Retinal pigment epithelial cell (primary cell): Measurements from ENCODE around the gene DDX24.

Experiments used
- DNase-seq: peaks from one replicate; pipeline ENCODE4 v3.0.0-alpha.2; 2010; ENCODE audit warnings: low read depth
- H3K4me3 ChIP-seq: 2 replicates; pipeline ENCODE4 v1.5.1; 2011; ENCODE audit warnings: mild to moderate bottlenecking, low read length, control low read depth, moderate library complexity
- TF ChIP-seq, protein P1 (sequence below): conservative IDR thresholded peaks from 2 replicates; pipeline ENCODE4 v1.5.1; 2011; ENCODE audit warnings: low read depth, low read length, control low read depth, inconsistent platforms

The DDX24 gene

DNA sequence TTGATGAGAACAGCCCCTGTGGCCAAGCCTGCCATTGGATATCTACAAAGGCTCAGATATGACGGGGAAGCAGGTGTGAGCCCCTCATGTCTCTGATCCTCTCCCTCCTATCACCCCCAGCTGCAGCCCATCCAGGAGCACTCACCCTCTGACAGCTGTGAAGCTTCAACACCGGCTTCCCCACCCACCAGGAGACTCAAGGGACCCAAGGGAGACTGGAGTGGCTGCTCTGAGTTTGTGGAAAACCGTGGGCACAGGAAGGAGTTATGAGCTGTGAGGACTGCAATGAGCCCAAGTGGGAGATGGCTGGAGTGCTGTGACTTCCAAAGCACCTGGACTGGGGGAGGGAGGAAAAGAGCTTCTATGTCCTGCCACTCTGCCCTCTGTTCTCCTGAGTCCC lies 40.5 kb upstream of the DDX24 start:
- DNase-seq = no peak
- TF ChIP-seq, protein P1, sequence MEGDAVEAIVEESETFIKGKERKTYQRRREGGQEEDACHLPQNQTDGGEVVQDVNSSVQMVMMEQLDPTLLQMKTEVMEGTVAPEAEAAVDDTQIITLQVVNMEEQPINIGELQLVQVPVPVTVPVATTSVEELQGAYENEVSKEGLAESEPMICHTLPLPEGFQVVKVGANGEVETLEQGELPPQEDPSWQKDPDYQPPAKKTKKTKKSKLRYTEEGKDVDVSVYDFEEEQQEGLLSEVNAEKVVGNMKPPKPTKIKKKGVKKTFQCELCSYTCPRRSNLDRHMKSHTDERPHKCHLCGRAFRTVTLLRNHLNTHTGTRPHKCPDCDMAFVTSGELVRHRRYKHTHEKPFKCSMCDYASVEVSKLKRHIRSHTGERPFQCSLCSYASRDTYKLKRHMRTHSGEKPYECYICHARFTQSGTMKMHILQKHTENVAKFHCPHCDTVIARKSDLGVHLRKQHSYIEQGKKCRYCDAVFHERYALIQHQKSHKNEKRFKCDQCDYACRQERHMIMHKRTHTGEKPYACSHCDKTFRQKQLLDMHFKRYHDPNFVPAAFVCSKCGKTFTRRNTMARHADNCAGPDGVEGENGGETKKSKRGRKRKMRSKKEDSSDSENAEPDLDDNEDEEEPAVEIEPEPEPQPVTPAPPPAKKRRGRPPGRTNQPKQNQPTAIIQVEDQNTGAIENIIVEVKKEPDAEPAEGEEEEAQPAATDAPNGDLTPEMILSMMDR = no peak
- H3K4me3 ChIP-seq = no peak overlapping the region

DNA sequence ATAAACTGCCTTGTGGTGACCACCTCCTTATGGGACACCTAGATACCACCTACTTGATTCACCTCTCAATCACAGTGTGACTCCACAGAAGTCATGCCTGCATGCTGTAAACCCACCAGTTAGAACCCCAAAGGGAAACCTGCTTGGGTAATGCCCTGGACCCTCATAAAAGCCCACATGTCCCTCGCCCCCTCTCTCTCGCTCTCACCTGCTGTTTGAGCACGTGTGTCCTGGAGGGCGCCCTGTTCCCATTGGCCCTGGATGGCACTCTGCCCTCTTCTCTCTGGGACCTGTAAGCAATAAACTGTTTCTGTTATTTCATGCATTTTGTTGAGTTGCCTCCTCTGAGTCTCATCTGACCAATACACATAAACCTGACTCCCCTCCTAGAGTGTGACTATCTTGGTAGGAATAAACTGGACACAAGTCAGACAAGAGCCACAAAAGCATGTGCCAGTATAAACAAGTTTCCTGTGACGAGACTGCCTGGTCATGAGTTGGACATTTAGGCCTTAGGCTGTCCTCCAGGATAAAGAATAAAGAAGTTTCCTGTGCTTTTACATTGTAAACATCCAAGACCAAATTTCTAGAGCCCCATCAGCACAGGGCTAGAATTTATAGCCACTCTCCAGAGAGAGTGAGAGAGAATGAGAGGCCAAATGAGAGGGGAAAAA lies 39.8 kb upstream of the DDX24 start:
- TF ChIP-seq, protein P1 = no peak
- no peak for DNase-seq
- H3K4me3 ChIP-seq = no peak overlapping the region

DNA sequence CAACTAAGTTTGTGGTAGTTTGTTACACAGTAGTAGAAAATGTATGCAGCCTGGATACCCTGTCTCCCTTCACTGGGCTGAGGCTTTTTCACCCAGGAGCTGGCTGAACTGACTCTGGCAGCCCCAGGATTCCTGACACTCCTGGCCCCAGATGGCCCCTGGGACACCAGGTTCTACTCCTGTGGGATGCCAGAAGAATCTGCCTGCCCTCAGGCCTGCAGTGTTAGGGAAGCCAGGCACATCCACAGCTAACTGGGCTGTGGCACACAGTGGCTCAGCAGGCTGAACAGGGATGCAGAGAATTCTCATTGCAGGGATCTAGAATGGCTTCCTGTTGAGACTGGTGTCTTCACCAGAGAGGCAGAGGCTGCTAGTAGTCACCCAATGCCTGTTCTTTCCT lies 38.1 kb upstream of the DDX24 start:
- no peak overlapping the region for H3K4me3 ChIP-seq
- no peak for DNase-seq
- TF ChIP-seq, protein P1 = no peak

DNA sequence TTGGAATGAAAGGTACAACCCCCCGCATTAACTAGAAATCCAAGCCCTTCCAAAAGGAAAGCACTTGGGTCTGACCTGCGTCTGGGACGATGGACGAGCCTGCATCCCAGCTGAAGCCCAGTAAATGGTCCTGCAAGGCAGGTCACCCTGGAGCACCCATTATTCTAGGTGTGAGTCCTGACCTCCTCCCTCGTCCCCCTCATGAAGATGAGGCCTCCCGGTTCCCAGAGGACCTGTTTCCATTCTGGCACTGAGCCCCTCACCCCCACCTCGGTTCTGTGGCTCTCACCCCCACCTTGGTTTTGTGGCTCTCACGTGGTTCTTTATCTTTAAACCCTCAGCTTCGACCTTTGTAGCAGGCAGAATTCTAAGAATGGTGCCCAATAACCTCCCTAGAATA lies 36.9 kb upstream of the DDX24 start:
- TF ChIP-seq, protein P1 = no peak
- no peak overlapping the region for H3K4me3 ChIP-seq
- no peak for DNase-seq

DNA sequence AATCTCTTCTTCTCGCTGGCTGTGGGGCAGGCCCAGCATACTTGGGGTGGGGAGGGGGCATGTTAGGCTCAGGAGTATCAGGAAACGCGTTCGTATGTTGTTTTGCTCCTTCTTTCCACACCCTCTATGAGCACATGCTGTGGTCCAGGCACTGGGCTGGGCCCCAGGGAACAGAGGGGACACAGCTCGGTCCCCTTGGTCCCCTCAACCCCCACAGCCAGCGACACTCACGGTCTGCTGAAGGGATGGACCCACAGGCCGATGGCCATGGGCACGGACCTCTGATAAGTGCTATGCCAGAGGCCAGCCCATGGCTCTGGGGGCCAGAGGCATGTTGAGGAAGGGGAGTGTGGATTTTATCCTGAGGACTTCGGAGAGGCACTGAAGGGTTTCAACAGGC lies 35.7 kb upstream of the DDX24 start:
- no peak overlapping the region for H3K4me3 ChIP-seq
- TF ChIP-seq, protein P1 = no peak
- DNase-seq = no peak

DNA sequence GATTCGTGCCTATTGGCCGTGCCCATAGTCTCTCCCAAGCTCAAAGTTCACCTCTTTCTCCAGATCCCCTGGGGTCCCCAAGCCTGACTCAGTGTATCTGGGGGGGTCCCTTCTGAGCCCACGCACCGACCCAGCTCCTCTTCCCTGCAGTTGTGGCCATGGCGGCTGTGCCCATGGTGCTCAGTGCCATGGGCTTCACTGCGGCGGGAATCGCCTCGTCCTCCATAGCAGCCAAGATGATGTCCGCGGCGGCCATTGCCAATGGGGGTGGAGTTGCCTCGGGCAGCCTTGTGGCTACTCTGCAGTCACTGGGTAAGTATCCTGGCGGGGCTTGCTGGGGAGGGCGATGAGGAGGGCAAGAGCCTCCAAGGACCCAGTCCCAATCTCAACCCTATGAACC lies 34.6 kb upstream of the DDX24 start:
- TF ChIP-seq, protein P1 = no peak
- no peak overlapping the region for H3K4me3 ChIP-seq
- DNase-seq = no peak

DNA sequence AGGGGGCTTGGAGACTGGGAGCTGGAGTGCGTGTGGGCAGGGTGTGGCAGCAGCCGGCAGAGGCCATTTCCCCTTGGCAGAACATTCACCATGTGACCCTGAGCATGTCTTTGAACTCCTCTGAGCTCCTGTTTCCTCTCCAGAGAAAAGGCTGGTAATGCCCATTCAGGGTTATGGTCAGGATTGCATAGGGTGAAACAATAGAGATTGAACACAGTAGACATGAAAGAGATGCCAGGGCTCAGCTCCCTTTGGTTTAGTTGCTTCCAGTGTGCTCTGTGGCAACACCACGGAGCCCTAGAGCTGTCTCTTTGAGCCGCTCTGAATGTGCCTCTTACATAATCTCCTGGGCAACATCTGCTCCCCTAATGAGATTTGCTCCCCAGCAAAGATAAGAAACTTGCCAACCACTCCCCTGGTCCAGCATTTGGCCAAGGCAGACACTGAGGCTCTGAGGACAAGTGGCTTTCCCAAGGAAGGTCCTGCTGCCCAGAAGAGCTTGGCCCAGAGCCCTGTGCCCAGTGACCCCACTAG lies 34.1 kb upstream of the DDX24 start:
- TF ChIP-seq, protein P1 = no peak
- no peak for DNase-seq
- no peak overlapping the region for H3K4me3 ChIP-seq
